Activated CD8-positive, alpha-beta memory T cell treated with anti-CD3 and anti-CD28 coated beads, Interleukin-2, amount 50 U/mL, for 1 hour (primary cell): ENCODE measurements around the gene HDHD5.
A peak's percentile ranks its signal among the peaks of the same experiment; 100 is the strongest.

Experiments used
- DNase-seq: peaks from one replicate; pipeline ENCODE4 v3.0.0-alpha.2; 2020; ENCODE audit errors: extremely low read depth

HDHD5 gene

GRCh38 chr22:17158568-17159503 lies at the start of gene HDHD5:
TSS of gene HDHD5 (minus strand) at chr22:17159277. CDS start at chr22:17159251, 26 bp downstream.
- DNase-seq, result peak; percentile 67

GRCh38 chr22:17205432-17205831 lies 46.4 kb upstream of the HDHD5 start:
- no peak for DNase-seq

GRCh38 chr22:17201285-17201945 lies 42.3 kb upstream of the HDHD5 start:
- no peak for DNase-seq

GRCh38 chr22:17199003-17199731 lies 40.1 kb upstream of the HDHD5 start:
- no peak for DNase-seq

DNA sequence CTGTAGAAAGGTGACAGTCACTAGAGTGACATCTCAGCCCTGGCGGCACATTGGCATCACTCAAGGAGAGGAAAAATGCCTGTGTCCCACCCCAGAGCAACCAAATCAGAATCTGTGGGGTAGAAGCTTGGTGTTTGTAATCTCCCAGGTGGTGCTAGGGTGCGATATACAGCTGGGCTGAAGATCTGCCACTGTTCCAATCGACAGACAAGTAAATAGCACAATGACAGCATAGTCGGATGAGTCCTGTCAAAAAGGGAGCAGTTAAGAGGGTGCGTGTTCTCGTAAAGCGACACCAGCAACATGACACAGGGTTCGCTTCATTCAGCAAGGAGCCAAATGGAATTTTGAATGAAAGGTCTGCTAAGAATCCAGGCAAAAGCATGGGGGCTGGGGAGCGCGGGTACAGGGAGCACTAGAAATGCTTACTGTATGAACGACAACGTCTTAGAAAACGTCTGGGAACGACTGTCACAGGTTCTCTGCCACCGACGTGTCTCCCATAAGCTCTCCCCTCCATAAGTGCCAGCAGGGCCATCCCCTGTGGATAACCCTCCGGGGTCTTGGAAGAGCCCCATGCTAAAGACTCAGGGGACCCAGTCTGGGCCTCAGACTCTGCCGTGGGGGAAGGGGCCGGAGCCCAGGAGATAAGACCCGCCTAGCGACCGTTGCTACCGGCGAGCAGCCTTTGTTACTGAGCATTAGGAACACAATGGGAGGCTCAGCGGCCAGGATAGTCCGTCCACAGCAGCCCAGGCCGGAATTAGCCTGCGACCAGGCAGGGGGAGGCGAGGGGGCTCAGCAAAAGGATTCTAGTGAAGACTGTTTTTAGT lies 39.3 kb upstream of the HDHD5 start:
- DNase-seq, result no peak

DNA sequence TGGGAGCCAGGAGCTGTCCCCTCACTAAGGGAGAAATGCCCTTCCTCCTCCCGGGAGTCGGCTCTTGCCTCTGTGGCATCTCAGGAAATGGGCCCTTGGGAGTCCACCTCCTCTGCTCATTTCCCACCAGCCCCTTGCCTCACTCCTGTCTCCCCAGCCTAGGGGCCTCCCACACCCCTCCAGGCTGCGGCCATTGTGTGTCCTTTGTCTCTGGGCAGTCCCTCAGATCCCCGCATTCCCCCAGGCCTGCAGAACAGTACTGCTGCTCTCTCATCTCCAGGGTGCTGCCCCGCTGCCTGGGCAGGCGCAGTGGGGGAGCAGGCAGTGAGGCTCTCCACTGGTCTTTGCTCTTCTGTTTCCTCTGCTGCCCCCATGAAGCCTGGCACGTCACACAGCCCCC lies 35.1 kb upstream of the HDHD5 start:
- DNase-seq, result no peak

- DNase-seq, result no peak
Observed at GRCh38 chr22:17192186-17192585, 33.1 kb upstream of the HDHD5 start.

DNA sequence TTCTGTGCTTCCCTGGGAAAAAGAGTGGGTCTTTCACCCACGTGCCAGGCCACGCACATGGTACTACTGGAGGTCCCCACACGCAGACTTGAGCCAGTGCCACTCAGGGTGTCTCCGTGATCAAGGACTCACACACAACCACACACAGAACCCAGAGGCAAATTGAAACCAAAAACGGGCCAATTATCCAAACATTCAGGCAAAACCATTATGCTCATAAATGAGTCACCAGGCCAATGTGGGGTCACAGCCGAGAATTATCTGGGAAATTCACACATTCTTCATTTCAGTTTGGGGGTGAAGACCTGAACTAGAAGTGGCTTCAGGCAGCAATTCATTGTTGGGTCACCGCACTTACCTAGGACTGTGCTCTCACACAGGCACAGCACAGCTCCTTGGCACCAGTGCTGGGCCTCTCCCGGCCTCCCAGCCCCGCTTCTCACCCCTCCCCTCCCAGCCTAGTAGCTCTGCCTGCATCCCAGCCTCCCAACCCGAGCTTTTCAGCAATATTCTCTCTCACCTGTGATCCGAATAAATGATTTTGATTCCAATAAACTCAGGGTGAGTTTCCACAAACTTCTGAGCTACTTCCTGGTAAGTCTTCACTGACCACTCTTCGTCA lies 32.2 kb upstream of the HDHD5 start:
- no peak for DNase-seq

- DNase-seq, result no peak
Observed at GRCh38 chr22:17190702-17191101, 31.6 kb upstream of the HDHD5 start.

DNA sequence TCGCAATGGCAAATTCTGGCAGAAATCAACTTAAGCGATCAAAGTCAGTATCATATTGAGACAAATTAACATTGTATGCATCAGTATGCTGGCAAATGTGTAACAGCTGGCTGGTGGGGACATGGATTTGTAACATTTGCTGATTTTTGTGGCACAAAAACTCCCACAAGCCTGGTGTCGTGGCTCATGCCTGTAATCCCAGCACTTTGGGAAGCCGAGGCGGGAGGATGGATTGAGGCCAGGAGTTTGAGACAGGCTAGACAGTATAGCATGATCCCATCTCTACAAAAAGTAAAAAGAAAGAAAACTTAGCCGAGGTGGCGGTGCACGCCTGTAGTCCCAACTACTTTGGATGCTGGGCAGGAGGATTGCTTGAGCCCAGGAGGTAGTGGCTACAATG lies 17.6 kb upstream of the HDHD5 start:
- DNase-seq, result no peak

- DNase-seq, result no peak
Observed at GRCh38 chr22:17172029-17172833, 13.2 kb upstream of the HDHD5 start.

DNA sequence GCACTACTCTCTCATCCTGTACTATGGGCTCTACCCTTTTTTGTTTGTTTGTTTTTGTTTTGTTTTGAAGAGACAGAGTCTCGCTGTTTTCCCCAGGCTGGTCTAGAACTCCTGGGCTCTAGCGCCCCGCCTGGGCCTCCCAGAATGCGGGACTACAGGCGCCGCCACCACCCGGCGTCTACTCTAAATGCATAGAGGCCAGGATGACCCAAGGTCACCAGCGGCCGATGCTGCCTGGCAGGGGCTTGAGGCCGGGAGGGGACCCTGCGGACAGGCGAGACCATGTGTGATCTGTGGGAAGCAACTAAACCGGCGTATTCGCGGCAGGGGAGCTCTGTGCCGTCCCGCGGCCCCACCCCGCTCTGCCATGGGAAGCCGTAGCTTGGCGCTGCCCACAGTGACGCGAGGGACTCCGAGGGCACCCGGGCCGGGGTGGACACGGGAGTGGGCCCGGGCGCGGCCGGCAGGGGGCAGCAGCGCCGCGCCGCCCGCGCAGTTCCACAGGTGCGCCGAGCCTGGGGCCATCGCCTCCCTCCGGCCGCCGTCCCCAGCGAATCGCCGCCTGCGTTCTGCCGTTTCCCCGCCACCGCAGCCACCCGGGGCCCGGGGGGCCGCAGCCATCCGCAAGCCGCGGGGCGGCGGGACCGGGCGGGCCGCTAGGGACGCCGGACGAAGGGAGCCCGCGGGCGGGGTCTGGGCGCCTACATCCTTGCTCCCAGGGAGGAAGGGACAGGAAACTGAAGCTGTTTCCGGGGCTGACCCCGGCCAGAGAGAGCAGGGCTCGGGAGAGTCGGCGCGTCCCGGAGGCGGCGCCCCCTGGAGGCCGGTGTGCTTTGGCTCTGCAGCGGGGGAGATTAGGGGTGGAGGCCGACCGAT lies 12.3 kb upstream of the HDHD5 start:
- no peak for DNase-seq

- DNase-seq, result no peak
Observed at GRCh38 chr22:17167486-17167885, 8.4 kb upstream of the HDHD5 start.

DNA sequence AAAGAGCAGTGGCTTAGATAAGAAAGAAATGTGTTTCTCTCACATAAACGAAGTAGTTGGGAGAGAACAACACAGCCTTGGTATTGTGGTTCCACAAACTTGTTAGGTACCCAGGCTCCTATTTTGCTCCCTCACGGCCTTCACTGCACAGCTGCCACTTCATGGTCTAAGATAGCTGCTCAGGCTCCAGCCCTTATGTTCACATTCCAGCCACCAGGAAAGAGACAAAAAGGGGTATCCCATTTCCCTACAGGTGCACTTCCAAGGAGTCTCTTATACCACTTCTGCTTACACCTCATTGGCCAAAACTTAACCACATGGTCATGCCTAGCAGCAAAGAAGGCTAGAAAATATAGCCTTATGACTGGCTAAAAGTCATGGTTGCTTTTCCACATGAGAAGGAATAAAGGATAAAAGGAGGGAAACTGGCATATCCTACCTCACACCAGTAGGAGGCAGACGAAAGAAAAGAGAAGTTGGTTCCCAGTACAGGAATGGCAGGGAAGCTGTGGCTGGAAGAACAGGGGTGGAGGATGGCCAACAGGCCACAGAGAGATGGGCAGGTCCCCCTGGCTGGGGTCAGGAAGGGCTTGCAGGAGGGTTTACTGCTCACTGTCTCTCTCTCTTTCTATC lies 5.4 kb upstream of the HDHD5 start:
- DNase-seq, result no peak

DNA sequence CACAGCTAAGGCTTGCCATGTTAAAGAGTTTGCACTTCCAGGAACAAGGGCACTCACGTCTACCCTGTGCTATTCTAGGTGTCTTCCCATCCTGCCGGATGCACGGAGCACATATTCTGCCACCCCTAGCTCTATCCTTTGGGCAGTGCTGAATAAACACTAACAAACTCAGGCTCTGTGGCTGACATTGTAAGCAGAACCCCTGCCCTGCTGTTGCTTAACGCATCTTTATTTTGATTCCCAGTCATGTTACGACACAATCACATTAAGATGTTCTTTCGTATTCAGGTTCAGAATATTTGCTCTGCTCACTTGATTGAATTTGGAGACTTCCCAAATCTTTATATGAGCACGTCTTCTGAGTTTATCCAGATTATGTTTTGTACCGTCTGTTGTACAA lies 3.7 kb upstream of the HDHD5 start:
- DNase-seq, result no peak

GRCh38 chr22:17161991-17162390 lies 2.9 kb upstream of the HDHD5 start:
- no peak for DNase-seq

DNA sequence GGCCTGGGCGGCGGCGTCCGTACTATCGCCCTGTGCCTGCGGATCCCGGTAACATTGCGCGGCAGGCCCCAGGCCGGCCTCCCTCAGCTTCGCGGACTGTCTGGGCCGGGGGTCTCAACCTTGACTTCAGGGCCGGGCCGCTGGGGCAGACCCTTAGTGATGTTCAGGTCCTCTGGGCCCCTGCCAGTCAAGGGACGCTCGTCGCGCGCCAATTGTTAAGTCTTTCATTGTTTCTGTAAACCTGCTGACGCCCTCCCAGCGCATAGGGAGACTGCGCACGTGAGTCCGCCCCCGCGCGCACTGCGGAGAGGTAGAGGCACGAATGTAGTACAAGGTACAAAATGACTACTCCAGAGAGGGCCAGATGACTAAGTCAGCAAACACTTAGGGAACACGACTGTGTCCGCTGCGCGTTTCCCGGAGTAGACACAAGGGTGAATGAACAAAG lies 451 bp upstream of the HDHD5 start:
- DNase-seq, result no peak

DNA sequence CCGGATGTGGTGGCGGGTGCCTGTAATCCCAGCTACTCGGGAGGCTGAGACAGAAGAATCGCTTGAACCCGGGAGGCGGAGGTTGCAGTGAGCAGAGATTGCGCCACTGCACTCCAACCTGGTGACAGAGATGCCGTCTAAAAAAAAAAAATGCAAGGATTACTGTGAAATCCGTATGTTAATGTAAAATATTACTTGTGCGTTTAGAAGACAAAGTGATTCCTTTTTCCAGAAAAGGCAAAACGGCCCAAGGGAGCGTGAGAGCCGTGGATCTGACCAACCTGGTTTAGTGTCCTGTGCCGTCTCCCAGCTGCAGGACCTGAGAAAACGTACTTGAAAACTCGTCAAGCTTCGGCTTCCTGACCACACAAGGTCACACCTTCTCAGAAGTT lies 905 bp downstream of the HDHD5 start:
- DNase-seq, result no peak

DNA sequence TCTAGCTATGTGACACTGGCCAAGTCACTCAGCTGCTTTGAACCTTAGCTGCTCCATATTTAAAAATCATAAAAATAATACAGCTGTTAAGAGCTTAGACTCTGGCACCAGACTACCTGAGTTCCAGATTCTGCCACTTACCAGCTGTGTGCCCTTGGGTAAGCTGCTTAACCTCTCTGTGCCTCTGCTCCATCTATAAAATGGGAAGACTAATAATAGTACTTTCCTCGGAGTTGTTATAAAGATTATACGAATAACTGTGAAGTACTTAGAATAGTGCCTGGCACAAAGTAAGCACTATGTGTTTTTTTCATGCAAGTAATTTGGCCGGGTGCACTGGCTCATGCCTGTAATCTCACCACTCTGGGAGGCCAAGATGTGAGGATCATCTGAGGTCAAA lies 1.4 kb downstream of the HDHD5 start:
- DNase-seq, result no peak
